Calu3 (cell line): ENCODE measurements around the gene COMMD9. TPM values are rescaled to one million over a fixed set of nuclear protein-coding genes. Genes with fewer than 3 reads are reported as not detected.

Source experiments
- BruUV-seq: library from RNA; stranded (reverse); fragments of 400-500 nt; replicated peaks from 2 replicates; lab custom pipeline; 2021; lab: Mats Ljungman, UMichigan
- CTCF ChIA-PET: fragments of 300-600 bp; sonication (Branson Sonifier 250); formaldehyde crosslinking; loops from one replicate; lab custom pipeline; 2022; ENCODE audit warnings: antibody characterized with exemption; lab: Charles Lee
- DNase-seq: peaks from one replicate; pipeline ENCODE4 v3.0.0; 2022
- H3K27ac Mint-ChIP-seq: one replicate; pipeline ENCODE4 v1.8.0; 2022; ENCODE audit warnings: mixed read lengths; ENCODE audit not compliant: unreplicated experiment
- H3K27me3 Mint-ChIP-seq: one replicate; pipeline ENCODE4 v1.8.0; 2022; ENCODE audit warnings: mixed read lengths; ENCODE audit not compliant: unreplicated experiment
- H3K36me3 Mint-ChIP-seq: one replicate; pipeline ENCODE4 v1.8.0; 2022; ENCODE audit warnings: mild to moderate bottlenecking, moderate library complexity, mixed read lengths; ENCODE audit not compliant: insufficient read depth, unreplicated experiment
- H3K4me1 Mint-ChIP-seq: one replicate; pipeline ENCODE4 v1.8.0; 2022; ENCODE audit warnings: mild to moderate bottlenecking, low read depth, mixed read lengths; ENCODE audit not compliant: unreplicated experiment
- H3K4me3 Mint-ChIP-seq: one replicate; pipeline ENCODE4 v1.8.0; 2022; ENCODE audit warnings: mild to moderate bottlenecking, low read depth, moderate library complexity, mixed read lengths; ENCODE audit not compliant: unreplicated experiment
- H3K9me3 Mint-ChIP-seq: one replicate; pipeline ENCODE4 v1.8.0; 2022; ENCODE audit warnings: low read depth, mixed read lengths; ENCODE audit not compliant: unreplicated experiment
- intact Hi-C: fragments of 100-400 bp; cut with micrococcal nuclease; formaldehyde crosslinking; loops from one replicate; pipeline ENCODE4 v1.10.0; 2022; ENCODE audit not compliant: unreplicated experiment
- total RNA-seq: library from RNA; stranded (reverse); gene quantifications from 2 replicates; pipeline ENCODE4 v1.2.3, GENCODE V29; 2022
- TF ChIP-seq, protein P1 (sequence below): fragments of 200-600 bp; IDR thresholded peaks from one replicate; pipeline ENCODE4 v1.8.0; 2022; ENCODE audit warnings: antibody characterized with exemption; ENCODE audit not compliant: unreplicated experiment

The COMMD9 gene
- total RNA-seq, 1 experiment from 2014 or later = 44.1 TPM

DNA sequence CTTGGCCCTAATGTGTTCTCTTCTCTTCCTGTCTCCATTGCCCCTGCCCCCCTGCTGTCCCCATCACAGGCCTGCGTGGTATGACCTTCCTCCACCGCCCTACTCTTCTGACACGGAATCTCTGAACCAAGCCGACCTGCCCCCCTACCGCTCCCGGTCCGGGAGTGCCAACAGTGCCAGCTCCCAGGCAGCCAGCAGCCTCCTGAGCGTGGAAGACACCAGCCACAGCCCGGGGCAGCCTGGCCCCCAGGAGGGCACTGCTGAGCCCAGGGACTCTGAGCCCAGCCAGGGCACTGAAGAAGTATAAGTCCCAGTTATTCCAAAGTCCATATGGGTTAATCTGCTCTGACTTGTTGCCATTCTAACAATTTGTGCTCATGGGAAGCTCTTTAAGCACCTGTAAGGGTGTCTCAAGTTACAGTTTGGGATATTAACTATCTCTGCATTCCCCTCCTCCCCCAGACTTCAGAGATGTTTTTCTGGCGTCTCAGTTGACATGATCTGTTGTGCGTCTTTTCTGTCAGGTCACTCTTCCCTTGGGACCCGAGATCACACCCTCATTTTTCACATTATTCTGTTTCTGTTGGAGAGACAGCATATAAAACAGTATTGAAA, 60.0 kb downstream of the COMMD9 start:
- no TSS peak for BruUV-seq
- no peaks in the 10 kb centered on the region for H3K27me3 Mint-ChIP-seq
- H3K4me1 Mint-ChIP-seq = no peaks in the 10 kb centered on the region

DNA sequence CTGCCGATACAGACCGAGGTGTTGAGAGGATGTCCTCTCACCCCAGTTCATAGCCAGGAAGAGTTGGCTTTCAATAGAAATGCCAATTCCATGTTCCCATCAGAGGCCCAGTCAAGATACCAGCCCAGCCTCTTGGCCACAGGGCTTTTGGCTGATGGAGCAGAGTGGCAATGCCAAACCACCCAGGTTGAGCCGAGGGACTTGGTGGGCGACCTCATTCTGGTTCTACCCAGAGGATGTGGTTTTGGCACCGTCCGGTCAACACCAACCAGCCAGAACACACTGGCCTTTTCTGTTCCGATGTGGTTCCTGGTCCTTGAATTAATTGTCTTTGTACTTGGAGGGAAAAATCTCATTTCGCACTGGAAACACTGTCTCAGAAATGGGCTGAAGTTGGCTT, 60.5 kb downstream of the COMMD9 start:
- CTCF ChIA-PET = no interaction called here
- no peaks in the 10 kb centered on the region for H3K27me3 Mint-ChIP-seq
- no TSS peak for BruUV-seq
- no peaks in the 10 kb centered on the region for H3K4me1 Mint-ChIP-seq
- H3K36me3 Mint-ChIP-seq = peaks cover 4% of the 10 kb centered on the region
- no peak overlapping the region for H3K27ac Mint-ChIP-seq
- H3K9me3 Mint-ChIP-seq = no peaks in the 10 kb centered on the region
- intact Hi-C loops = no loop called here
- no peak overlapping the region for H3K4me3 Mint-ChIP-seq
- no peak for DNase-seq
- TF ChIP-seq, protein P1, sequence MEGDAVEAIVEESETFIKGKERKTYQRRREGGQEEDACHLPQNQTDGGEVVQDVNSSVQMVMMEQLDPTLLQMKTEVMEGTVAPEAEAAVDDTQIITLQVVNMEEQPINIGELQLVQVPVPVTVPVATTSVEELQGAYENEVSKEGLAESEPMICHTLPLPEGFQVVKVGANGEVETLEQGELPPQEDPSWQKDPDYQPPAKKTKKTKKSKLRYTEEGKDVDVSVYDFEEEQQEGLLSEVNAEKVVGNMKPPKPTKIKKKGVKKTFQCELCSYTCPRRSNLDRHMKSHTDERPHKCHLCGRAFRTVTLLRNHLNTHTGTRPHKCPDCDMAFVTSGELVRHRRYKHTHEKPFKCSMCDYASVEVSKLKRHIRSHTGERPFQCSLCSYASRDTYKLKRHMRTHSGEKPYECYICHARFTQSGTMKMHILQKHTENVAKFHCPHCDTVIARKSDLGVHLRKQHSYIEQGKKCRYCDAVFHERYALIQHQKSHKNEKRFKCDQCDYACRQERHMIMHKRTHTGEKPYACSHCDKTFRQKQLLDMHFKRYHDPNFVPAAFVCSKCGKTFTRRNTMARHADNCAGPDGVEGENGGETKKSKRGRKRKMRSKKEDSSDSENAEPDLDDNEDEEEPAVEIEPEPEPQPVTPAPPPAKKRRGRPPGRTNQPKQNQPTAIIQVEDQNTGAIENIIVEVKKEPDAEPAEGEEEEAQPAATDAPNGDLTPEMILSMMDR = no peak

More for the DNA sequence above, 60.0 kb downstream of the COMMD9 start:
- Mint-ChIP-seq H3K9me3 (no peaks in the 10 kb centered on the region), H3K36me3 (peaks cover 4% of the 10 kb centered on the region), H3K27ac (no peak overlapping the region), H3K4me3 (no peak overlapping the region)
- intact Hi-C loops = no loop called here
- CTCF ChIA-PET = no interaction called here
- TF ChIP-seq, protein P1 = no peak
- no peak for DNase-seq

DNA sequence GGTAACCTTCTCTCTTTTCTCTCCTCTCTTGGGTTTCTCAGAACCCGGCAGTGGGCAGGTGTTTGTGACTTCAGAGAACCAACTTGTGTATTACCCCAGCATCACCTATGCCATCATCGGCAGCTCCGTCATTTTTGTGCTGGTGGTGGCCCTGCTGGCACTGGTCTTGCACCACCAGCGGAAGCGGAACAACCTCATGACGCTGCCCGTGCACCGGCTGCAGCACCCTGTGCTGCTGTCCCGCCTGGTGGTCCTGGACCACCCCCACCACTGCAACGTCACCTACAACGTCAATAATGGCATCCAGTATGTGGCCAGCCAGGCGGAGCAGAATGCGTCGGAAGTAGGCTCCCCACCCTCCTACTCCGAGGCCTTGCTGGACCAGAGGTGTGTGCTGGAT, 62.2 kb downstream of the COMMD9 start:
- no TSS peak for BruUV-seq
- Mint-ChIP-seq H3K4me3 (no peak overlapping the region), H3K4me1 (no peaks in the 10 kb centered on the region), H3K27me3 (no peaks in the 10 kb centered on the region), H3K36me3 (peaks cover 4% of the 10 kb centered on the region), H3K9me3 (no peaks in the 10 kb centered on the region), H3K27ac (no peak overlapping the region)
- intact Hi-C loops = no loop called here
- TF ChIP-seq, protein P1 = no peak
- no peak for DNase-seq
- CTCF ChIA-PET = no interaction called here

DNA sequence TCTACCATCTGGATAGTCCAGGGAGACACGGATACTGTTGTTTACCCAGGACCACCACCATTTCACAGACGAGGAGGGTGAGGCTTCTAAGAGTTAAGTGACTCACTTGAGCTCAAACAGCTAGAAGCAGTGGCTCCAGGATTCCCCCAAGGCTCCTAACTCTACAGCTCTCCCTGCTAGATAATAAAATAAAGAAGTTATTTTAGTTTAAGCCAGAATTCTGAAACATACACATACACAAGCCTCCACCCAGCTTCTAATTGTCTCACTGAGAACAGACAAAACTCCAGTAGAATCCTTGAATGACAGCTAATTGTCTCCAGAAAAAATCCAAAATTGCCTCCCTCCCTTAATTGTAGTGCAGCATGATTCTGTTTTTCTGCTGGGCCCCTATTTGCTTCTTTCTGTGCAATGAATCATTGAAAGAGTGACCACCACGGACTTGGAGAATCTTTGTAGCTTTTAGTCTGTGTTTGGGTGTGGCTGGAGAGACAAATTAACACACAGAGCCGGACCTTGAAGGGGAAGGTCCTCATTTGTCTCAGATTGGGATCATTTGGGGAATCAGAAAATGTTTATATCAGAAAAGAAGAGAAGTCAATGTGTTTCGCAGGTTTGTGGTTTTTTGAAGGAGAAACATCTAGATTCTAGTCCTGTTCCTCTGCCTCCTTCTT, 64.9 kb downstream of the COMMD9 start:
- no TSS peak for BruUV-seq
- peaks cover 2% of the 10 kb centered on the region for H3K9me3 Mint-ChIP-seq
- TF ChIP-seq, protein P1 = no peak
- H3K27me3 Mint-ChIP-seq = no peaks in the 10 kb centered on the region
- H3K4me1 Mint-ChIP-seq = no peaks in the 10 kb centered on the region
- peaks cover 4% of the 10 kb centered on the region for H3K36me3 Mint-ChIP-seq
- DNase-seq = no peak
- H3K27ac Mint-ChIP-seq = no peak overlapping the region
- H3K4me3 Mint-ChIP-seq = no peak overlapping the region
- intact Hi-C loops = no loop called here
- CTCF ChIA-PET = no interaction called here
